Esophagus muscularis mucosa (tissue), 4 donors: ENCODE results near the gene ARAP1. TPM values are rescaled to one million over a fixed set of nuclear protein-coding genes. Genes with fewer than 3 reads are reported as not detected.

Experiments
- DNase-seq: peaks from one replicate; pipeline ENCODE4 v3.0.0-alpha.2; 2017; ENCODE audit errors: extremely low spot score
- H3K27ac ChIP-seq, 4 donors: fragments of 200-600 bp; sonication (generic); replicated peaks in 1 of 4; 1 replicate in 3 of 4; 2 replicates in 1 of 4; pipeline ENCODE4 v1.5.1; 2016 to 2019; ENCODE audit warnings: mild to moderate bottlenecking in 1 of 4
- H3K27me3 ChIP-seq, 4 donors: fragments of 200-600 bp; sonication (generic); one replicate each; pipeline versions ENCODE4 v1.5.1 to v1.6.0; 2016 to 2019
- H3K36me3 ChIP-seq, 4 donors: fragments of 200-600 bp; sonication (generic); one replicate each; pipeline ENCODE4 v1.5.1; 2016 to 2019
- H3K4me1 ChIP-seq, 4 donors: fragments of 200-600 bp; sonication (generic); one replicate each; pipeline ENCODE4 v1.5.1; 2016 to 2019
- H3K4me3 ChIP-seq, 4 donors: fragments of 200-600 bp; sonication (generic); 1 replicate in 2 of 4; 2 replicates in 2 of 4; pipeline ENCODE4 v1.5.1; 2016 to 2019; ENCODE audit warnings: mild to moderate bottlenecking in 4 of 4, moderate library complexity in 1 of 4
- H3K9me3 ChIP-seq, 4 donors: fragments of 200-600 bp; sonication (generic); 1 replicate in 3 of 4; 2 replicates in 1 of 4; pipeline ENCODE4 v1.5.1; 2016 to 2019
- EP300 ChIP-seq: sonication (generic); formaldehyde crosslinking; IDR thresholded peaks from one replicate; pipeline ENCODE4 v1.6.1; 2017; ENCODE audit warnings: antibody characterized with exemption
- POLR2A ChIP-seq: fragments of 450-650 bp; IDR thresholded peaks from one replicate; pipeline ENCODE4 v1.6.1; 2017; ENCODE audit warnings: antibody characterized with exemption, moderate library complexity, mild to moderate bottlenecking, low read depth
- POLR2AphosphoS5 ChIP-seq, 2 donors: sonication (generic); formaldehyde crosslinking; IDR thresholded peaks; one replicate each; pipeline ENCODE4 v1.6.1; 2017; ENCODE audit warnings: antibody characterized with exemption in 2 of 2
- WGBS: methylation state at CpG from one replicate; pipeline ENCODE4 v1.1.5; 2018; 5-methylcytosine and 5-hydroxymethylcytosine counted together
- intact Hi-C: fragments of 100-400 bp; cut with DNase I; formaldehyde crosslinking; loops from one replicate; pipeline ENCODE4 v1.15.1; 2023
- total RNA-seq, 4 donors: library from RNA; depleted of rRNA; stranded (reverse); fragments of >200 nt; gene quantifications; one replicate each; pipeline versions ENCODE4 v1.1.0 to v1.2.1, GENCODE V29; 2016
- TF ChIP-seq, protein P1 (sequence below), 3 experiments: fragments of 200-600 bp in 2 of 3; fragments of 450-650 bp in 1 of 3; sonication (generic) in 2 of 3; IDR thresholded peaks; one replicate each; pipeline ENCODE4 v1.5.1; 2017 to 2019; ENCODE audit warnings: antibody characterized with exemption in 3 of 3, mild to moderate bottlenecking in 2 of 3, moderate library complexity in 1 of 3

ARAP1 gene
- total RNA-seq, 4 donors from 2014 or later, result 83.7 to 115 (median 110) TPM

DNA sequence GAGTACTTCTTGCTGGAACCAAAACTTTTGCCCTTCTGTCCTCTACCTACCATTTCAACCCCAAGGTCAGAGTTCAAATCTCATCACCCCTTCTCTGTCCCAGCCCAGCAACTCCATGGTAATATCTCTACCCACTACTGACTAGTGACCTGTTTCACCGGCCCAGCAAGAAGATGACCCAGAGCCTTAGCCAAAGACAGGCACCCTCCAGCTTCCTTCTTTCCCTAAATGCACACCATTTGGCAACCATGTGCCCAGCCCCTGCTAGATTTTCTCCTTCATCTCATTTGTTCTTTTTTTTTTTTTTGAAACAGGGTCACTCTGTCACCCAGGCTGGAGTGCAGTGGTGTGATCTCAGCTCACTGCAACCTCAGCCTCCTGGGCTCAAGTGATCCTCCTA, 14.9 kb downstream of the ARAP1 start:
- intact Hi-C loops, result no loop called here
- WGBS, result 75% methylated on average over 1 of the region's 1 CpG
- TF ChIP-seq EP300 (no peak), POLR2A (no peak), POLR2AphosphoS5 (IDR thresholded peaks at IDR 0.05) (no peak)
- TF ChIP-seq, protein P1, sequence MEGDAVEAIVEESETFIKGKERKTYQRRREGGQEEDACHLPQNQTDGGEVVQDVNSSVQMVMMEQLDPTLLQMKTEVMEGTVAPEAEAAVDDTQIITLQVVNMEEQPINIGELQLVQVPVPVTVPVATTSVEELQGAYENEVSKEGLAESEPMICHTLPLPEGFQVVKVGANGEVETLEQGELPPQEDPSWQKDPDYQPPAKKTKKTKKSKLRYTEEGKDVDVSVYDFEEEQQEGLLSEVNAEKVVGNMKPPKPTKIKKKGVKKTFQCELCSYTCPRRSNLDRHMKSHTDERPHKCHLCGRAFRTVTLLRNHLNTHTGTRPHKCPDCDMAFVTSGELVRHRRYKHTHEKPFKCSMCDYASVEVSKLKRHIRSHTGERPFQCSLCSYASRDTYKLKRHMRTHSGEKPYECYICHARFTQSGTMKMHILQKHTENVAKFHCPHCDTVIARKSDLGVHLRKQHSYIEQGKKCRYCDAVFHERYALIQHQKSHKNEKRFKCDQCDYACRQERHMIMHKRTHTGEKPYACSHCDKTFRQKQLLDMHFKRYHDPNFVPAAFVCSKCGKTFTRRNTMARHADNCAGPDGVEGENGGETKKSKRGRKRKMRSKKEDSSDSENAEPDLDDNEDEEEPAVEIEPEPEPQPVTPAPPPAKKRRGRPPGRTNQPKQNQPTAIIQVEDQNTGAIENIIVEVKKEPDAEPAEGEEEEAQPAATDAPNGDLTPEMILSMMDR (IDR thresholded peaks at IDR 0.05), result no peak
- Histone ChIP-seq H3K27me3 (no peaks in the 10 kb centered on the region), H3K27ac (peak overlapping the region; percentile 64 to 77 (median 66)), H3K9me3 (no peaks in the 10 kb centered on the region), H3K36me3 (no peaks in the 10 kb centered on the region), H3K4me1 (peaks cover 33 to 93% (median 90%) of the 10 kb centered on the region in 4 donors), H3K4me3 (no peak overlapping the region)
- DNase-seq, result no peak

DNA sequence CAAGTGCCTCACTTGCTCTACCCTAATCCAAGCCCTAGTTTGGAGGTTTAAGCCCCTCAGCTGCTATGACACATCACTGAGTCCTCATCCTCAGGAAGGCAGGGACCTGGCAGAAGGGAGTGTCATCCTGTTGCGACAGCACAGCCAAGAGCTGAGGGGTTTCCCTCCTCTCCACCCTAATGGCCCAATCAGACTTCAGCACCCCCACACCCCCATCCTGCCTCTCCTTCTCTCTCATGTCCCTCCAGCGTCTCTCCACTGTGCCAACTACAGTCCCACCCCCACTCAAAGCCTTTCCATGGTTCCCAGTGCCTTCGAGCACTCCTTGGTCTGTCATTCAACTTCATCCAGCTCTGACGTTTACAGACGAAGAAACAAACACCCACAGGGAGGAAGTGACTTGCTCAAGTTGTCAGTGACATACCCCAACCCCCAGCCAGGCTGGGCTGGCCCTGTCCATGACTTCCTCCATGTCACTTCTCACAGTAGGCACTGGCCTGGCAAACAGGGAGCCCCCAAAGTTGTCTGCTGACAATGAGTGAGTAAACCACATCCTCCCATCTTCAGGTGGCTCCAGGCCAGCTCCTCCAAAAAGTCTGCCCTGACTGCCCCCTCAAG, 15.6 kb downstream of the ARAP1 start:
- H3K36me3 ChIP-seq, result no peaks in the 10 kb centered on the region
- WGBS, result 22% methylated on average over 4 of the region's 5 CpGs
- intact Hi-C loops, result no loop called here
- H3K9me3 ChIP-seq, result no peaks in the 10 kb centered on the region
- no peaks in the 10 kb centered on the region for H3K27me3 ChIP-seq
- TF ChIP-seq POLR2AphosphoS5 (IDR thresholded peaks at IDR 0.05), result no peak
- TF ChIP-seq, protein P1 (IDR thresholded peaks at IDR 0.05), result no peak
- TF ChIP-seq POLR2A, result no peak
- no peak for TF ChIP-seq EP300
- no peak for DNase-seq
- H3K4me3 ChIP-seq, result no peak overlapping the region
- peak overlapping the region; percentile 64 to 77 (median 66) for H3K27ac ChIP-seq
- peaks cover 26 to 86% (median 82%) of the 10 kb centered on the region in 4 donors for H3K4me1 ChIP-seq

DNA sequence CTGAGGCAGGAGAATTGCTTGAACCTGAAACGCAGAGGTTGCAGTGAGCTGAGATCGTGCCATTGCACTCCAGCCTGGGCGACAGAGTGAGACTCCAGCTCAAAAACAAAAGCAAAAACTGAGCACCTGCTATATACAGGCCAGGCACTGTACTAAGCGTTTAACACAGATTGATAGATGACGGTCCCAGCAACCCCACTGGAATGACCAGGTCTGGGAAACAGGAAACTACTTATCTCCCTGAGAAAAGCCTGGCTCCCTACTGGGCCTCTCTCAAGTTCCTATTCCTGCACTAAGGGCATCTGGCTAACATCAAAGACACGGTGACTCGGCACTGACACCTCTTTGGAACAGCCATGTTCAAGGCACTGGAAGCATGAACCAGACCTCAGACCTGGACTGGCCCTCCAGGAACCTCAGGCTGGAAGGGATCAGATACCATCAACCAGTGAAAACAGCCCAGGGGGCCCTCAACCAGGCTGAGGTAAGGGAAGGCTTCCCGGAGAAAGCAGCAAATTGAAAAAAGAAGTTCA, 16.6 kb downstream of the ARAP1 start:
- intact Hi-C loops, result no loop called here
- Histone ChIP-seq H3K9me3 (no peaks in the 10 kb centered on the region), H3K27me3 (no peaks in the 10 kb centered on the region), H3K36me3 (peaks cover 0 to 3% (median 0%) of the 10 kb centered on the region in 4 donors), H3K4me3 (no peak overlapping the region), H3K27ac (peak overlapping the region; percentile 64 to 77 (median 66)), H3K4me1 (peaks cover 24 to 76% (median 72%) of the 10 kb centered on the region in 4 donors)
- TF ChIP-seq POLR2A (no peak), POLR2AphosphoS5 (IDR thresholded peaks at IDR 0.05) (peak; percentile 79 to 90)
- DNase-seq, result no peak
- WGBS, result 57% methylated on average over 8 of the region's 8 CpGs

DNA sequence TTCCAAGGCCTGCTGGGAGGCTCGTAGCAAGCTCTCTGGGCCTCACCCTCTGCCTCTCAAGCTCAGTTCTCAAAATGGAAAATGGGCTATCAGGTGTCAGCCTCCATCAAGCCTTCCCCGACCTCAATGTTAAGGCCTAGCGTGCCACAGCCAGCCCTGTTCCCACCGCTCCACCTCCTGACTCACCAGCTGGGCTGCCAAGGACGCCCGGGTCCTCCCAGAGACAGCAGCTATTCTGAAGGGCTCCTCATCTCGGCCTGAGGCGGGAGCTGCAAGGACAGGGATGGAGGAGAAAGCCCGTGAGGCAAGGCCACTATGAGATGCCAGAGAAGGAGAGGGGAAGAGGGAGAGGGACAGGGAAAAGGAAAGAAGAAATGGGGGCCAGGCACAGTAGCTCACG, 19.9 kb downstream of the ARAP1 start:
- TF ChIP-seq POLR2AphosphoS5 (IDR thresholded peaks at IDR 0.05) (no peak), POLR2A (no peak), EP300 (no peak)
- TF ChIP-seq, protein P1 (IDR thresholded peaks at IDR 0.05), result no peak
- intact Hi-C loops, result no loop called here
- no peak overlapping the region for H3K4me3 ChIP-seq

DNA sequence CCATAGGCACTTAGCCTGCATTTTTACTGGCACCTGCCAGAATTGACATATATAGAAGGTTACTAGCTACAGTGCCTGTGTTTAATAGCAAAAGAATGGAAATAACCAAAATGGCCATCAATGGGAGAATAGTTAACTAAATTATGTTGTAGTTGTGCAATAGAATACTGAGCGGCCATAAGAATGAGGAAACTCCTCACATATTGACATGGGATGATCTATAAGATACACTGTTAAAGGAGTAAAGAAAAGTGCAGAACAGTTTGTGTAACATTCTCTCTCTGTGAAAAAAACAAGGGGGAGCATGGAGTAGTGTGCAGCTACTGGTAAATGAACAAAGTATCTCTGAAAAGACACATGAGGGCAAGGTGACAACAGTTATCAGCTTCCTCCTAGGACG, 21.5 kb downstream of the ARAP1 start:
- H3K27ac ChIP-seq, result no peak overlapping the region
- TF ChIP-seq POLR2AphosphoS5 (IDR thresholded peaks at IDR 0.05) (no peak), EP300 (no peak), POLR2A (no peak)
- TF ChIP-seq, protein P1 (IDR thresholded peaks at IDR 0.05), result no peak
- WGBS, result 80% methylated on average over 2 of the region's 2 CpGs
- peaks cover 7 to 30% (median 29%) of the 10 kb centered on the region in 4 donors for H3K4me1 ChIP-seq
- intact Hi-C loops, result no loop called here
- H3K4me3 ChIP-seq, result no peak overlapping the region
- no peaks in the 10 kb centered on the region for H3K9me3 ChIP-seq
- peaks cover 0 to 17% (median 4%) of the 10 kb centered on the region in 4 donors for H3K36me3 ChIP-seq
- H3K27me3 ChIP-seq, result no peaks in the 10 kb centered on the region
- no peak for DNase-seq

More for the DNA sequence above, 19.9 kb downstream of the ARAP1 start:
- 79% methylated on average over 10 of the region's 10 CpGs for WGBS
- Histone ChIP-seq H3K4me1 (peaks cover 20 to 46% (median 42%) of the 10 kb centered on the region in 4 donors), H3K27me3 (no peaks in the 10 kb centered on the region), H3K9me3 (no peaks in the 10 kb centered on the region), H3K36me3 (peaks cover 0 to 3% (median 0%) of the 10 kb centered on the region in 4 donors), H3K27ac (peak overlapping the region in 1 of 4 donors; percentile 25)
- DNase-seq, result no peak
